ENCODE measurements around the gene TOMM34.
A peak's percentile ranks its signal among the peaks of the same experiment; 100 is the strongest.

Gene TOMM34

DNA sequence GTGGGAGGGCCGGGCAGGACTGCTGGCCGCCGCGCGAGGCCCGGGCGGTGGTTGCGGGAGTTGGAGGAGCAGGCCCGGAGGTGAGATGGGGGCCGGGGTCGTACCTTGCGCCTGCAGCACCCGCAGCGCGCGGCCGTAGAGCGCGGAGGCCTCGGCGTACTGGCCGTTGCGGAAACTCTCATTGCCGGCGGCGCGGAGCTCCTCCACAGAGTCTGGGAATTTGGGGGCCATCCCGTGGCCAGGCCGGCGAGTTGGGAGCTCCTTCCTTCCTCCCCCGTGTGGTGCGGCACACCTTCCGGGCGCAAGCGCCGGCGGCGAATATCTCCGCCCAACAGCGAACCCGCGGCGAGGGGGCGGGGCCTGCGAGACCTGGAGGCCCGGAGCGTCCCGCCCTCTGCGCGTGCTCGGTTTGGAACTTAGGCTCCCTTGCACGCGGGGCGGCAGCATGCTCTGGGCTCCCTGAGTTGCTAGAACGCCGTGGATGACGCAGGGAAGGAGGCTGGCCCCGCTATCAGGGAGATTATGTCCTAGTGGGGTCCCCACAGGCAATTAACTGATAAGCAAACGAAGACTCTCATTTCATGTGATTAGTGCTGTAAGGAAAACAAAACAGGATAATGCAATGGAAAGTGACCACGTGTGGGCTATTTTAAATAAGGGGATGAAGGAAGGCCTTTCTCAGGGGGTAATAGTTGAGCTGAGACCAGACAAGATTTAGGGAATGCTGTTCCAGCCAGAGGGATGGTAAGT is at the start of gene TOMM34:
TOMM34 (minus strand) TSS at position 295 of the 750 bp plus-strand sequence; CDS start at position 231, 64 bp downstream.
- Mint-ChIP-seq H3K4me1 (ENCODE audit: low read depth) (peaks cover 58% of the 10 kb centered on the region), H3K27me3 (ENCODE audit: low read depth) (no peaks in the 10 kb centered on the region), H3K36me3 (ENCODE audit: low read depth) (peaks cover 25% of the 10 kb centered on the region), H3K4me3 (peak within 1 kb of the TSS; percentile 99), H3K9me3 (no peaks in the 10 kb centered on the region), H3K27ac (peak within 1 kb of the TSS; percentile 98)

DNA sequence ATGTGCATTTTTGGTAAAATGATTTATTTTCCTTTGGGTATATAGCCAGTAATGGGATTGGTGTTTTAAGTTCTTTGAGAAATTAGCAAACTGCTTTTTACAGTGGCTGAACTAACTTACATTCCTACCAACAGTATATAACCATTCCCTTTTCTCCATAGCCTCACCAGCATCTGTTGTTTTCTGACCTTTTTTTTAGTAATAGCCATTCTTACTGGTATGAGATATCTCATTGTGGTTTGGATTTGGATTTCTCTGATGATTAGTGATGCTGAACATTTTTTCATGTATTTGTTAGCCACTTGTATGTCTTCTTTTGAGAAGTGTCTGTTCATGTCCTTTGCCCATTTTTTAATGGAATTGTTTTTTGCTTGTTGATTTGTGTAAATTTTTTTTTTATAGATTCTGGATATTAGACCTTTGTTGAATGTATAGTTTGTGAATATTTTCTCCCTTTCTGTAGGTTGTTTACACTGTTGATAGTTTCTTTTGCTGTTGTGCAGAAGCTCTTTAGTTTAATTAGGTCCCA is 48.4 kb upstream of the TOMM34 start:
- Mint-ChIP-seq H3K36me3 (ENCODE audit: low read depth) (peaks cover 36% of the 10 kb centered on the region), H3K4me3 (no peak overlapping the region), H3K9me3 (no peaks in the 10 kb centered on the region), H3K27me3 (ENCODE audit: low read depth) (no peaks in the 10 kb centered on the region), H3K27ac (no peak overlapping the region), H3K4me1 (ENCODE audit: low read depth) (peaks cover 24% of the 10 kb centered on the region)

GRCh38 chr20:44997668-44998067 is 37.5 kb upstream of the TOMM34 start:
- Mint-ChIP-seq H3K4me1 (ENCODE audit: low read depth) (peaks cover 29% of the 10 kb centered on the region), H3K4me3 (no peak overlapping the region), H3K36me3 (ENCODE audit: low read depth) (peaks cover 69% of the 10 kb centered on the region), H3K27me3 (ENCODE audit: low read depth) (no peaks in the 10 kb centered on the region), H3K9me3 (no peaks in the 10 kb centered on the region), H3K27ac (peak overlapping the region; percentile 22)

DNA sequence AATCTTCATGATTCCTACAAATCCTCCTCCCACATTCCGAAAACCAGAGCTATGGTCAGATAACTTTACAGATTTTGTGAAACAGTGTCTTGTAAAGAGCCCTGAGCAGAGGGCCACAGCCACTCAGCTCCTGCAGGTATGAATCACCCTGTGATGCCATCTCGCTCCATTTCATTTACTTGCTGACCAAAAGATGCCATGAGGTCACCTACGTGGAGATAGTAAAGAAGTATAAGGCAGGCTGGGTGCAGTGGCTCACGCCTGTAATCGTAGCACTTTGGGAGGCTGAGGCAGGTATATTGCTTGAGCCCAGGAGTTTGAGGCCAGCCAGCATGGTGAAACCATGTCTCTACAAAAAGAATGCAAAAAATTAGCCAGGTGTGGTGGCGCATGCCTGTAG is 37.0 kb upstream of the TOMM34 start:
- Mint-ChIP-seq H3K4me1 (ENCODE audit: low read depth) (peaks cover 29% of the 10 kb centered on the region), H3K36me3 (ENCODE audit: low read depth) (peaks cover 67% of the 10 kb centered on the region), H3K27ac (no peak overlapping the region), H3K4me3 (no peak overlapping the region), H3K9me3 (no peaks in the 10 kb centered on the region), H3K27me3 (ENCODE audit: low read depth) (no peaks in the 10 kb centered on the region)

DNA sequence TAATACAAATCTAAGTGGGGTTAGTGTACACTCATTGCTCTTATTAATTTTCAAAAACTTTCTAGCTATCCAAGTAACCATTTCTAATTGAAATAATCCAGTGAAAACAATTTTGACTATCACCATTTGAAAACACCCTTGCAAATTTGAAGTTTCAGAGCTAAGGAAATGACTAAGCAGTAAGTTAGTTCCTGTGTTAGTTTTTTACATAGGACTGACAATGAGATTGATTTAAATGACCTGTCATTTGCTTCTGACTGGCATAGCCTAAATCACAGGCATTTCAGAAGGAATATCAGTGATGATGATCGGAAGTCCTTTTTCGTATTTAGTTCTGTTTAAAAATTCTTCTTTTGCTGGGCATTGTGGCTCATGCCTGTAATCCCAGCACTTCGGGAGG is 33.1 kb upstream of the TOMM34 start:
- peak overlapping the region; percentile 77 for H3K4me3 Mint-ChIP-seq

DNA sequence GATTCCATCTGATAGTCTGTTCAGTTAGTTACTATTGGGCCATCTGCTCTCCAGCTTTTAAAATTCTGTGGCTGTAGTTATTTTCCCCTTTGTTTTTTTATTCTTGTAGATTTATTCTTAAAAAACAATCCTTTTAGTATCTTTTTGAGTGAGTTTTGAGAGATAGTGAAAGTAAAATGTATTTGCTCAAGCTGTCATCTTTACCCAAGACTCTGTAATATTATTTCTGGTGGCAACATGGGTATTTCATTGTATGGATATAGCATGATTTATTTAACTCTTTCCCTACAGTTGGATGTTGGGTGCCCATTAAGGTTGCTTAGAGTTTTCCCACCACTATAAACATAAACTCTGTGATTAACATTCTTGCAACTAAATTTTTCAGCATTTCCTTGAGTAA is 30.8 kb upstream of the TOMM34 start:
- Mint-ChIP-seq H3K36me3 (ENCODE audit: low read depth) (peaks cover 49% of the 10 kb centered on the region), H3K4me1 (ENCODE audit: low read depth) (peaks cover 55% of the 10 kb centered on the region), H3K4me3 (peak overlapping the region; percentile 77), H3K9me3 (no peaks in the 10 kb centered on the region), H3K27ac (peak overlapping the region; percentile 90), H3K27me3 (ENCODE audit: low read depth) (no peaks in the 10 kb centered on the region)

More for the DNA sequence above, 33.1 kb upstream of the TOMM34 start:
- H3K4me1 Mint-ChIP-seq (ENCODE audit: low read depth): peaks cover 51% of the 10 kb centered on the region
- H3K9me3 Mint-ChIP-seq: no peaks in the 10 kb centered on the region
- peak overlapping the region; percentile 84 for H3K27ac Mint-ChIP-seq
- no peaks in the 10 kb centered on the region for H3K27me3 Mint-ChIP-seq (ENCODE audit: low read depth)
- peaks cover 62% of the 10 kb centered on the region for H3K36me3 Mint-ChIP-seq (ENCODE audit: low read depth)

DNA sequence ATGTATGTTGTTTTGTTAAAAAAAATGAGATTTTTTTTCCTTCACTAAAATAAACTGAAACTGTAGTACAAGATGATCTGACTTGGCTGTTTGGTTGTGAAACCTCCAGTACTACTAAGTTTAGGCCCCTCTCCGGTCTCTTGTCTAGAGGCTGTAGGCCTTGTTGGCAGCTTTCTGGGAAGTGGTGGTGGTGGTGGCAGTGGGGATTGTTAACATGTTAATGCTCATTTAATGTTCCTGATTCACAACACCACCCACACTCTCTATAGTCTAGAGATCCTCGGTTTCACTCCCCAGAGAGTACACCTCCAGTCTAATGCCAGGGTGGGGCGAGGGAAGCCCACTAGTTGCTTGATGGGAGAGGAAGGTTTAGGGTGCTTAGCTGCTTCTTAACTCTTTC is 30.2 kb upstream of the TOMM34 start:
- Mint-ChIP-seq H3K4me3 (peak overlapping the region; percentile 77), H3K36me3 (ENCODE audit: low read depth) (peaks cover 51% of the 10 kb centered on the region)

GRCh38 chr20:44988631-44989171 is 28.5 kb upstream of the TOMM34 start:
- Mint-ChIP-seq H3K36me3 (ENCODE audit: low read depth) (peaks cover 44% of the 10 kb centered on the region), H3K4me3 (no peak overlapping the region), H3K27ac (no peak overlapping the region), H3K4me1 (ENCODE audit: low read depth) (peaks cover 51% of the 10 kb centered on the region), H3K9me3 (no peaks in the 10 kb centered on the region), H3K27me3 (ENCODE audit: low read depth) (no peaks in the 10 kb centered on the region)

More for the DNA sequence above, 30.2 kb upstream of the TOMM34 start:
- Mint-ChIP-seq H3K9me3 (no peaks in the 10 kb centered on the region), H3K4me1 (ENCODE audit: low read depth) (peaks cover 57% of the 10 kb centered on the region), H3K27me3 (ENCODE audit: low read depth) (no peaks in the 10 kb centered on the region), H3K27ac (peak overlapping the region; percentile 90)

- Mint-ChIP-seq H3K36me3 (ENCODE audit: low read depth) (peaks cover 53% of the 10 kb centered on the region), H3K27me3 (ENCODE audit: low read depth) (no peaks in the 10 kb centered on the region), H3K9me3 (no peaks in the 10 kb centered on the region)
These were observed 23.0 kb upstream of the TOMM34 start for GRCh38 chr20:44983093-44983674.

GRCh38 chr20:44981736-44982406 is 21.7 kb upstream of the TOMM34 start:
- Mint-ChIP-seq H3K4me1 (ENCODE audit: low read depth) (peaks cover 52% of the 10 kb centered on the region), H3K4me3 (no peak overlapping the region), H3K27ac (peak overlapping the region; percentile 31), H3K9me3 (no peaks in the 10 kb centered on the region), H3K27me3 (ENCODE audit: low read depth) (no peaks in the 10 kb centered on the region), H3K36me3 (ENCODE audit: low read depth) (peaks cover 65% of the 10 kb centered on the region)

More at GRCh38 chr20:44983093-44983674, 23.0 kb upstream of the TOMM34 start:
- H3K4me3 Mint-ChIP-seq: no peak overlapping the region
- H3K27ac Mint-ChIP-seq: peak overlapping the region; percentile 27
- H3K4me1 Mint-ChIP-seq (ENCODE audit: low read depth): peaks cover 41% of the 10 kb centered on the region

- peaks cover 76% of the 10 kb centered on the region for H3K36me3 Mint-ChIP-seq (ENCODE audit: low read depth)
- no peaks in the 10 kb centered on the region for H3K9me3 Mint-ChIP-seq
- no peaks in the 10 kb centered on the region for H3K27me3 Mint-ChIP-seq (ENCODE audit: low read depth)
- H3K4me3 Mint-ChIP-seq: peak overlapping the region; percentile 80
- H3K4me1 Mint-ChIP-seq (ENCODE audit: low read depth): peaks cover 56% of the 10 kb centered on the region
- peak overlapping the region; percentile 97 for H3K27ac Mint-ChIP-seq
These were observed 19.0 kb upstream of the TOMM34 start for GRCh38 chr20:44979090-44979621.

DNA sequence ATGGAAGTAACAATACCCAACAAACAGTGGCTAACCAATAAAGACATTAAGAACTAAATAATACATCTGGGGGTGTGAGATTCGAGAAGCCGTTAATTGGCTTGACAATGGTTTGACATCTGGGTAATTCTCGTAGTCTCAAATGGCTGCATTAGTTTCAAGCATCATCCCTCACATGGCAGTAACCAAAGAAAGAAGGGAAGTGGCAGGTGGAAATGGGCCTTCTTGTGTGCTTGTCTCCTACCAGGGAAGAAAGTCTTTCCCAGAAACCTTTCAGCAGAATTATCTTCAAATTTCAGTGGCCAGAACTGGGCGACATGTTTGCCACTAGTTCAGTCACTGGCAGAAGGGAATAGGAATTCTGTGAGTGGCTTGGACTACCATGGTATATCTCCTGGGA is 16.5 kb upstream of the TOMM34 start:
- H3K36me3 Mint-ChIP-seq (ENCODE audit: low read depth): peaks cover 74% of the 10 kb centered on the region
- H3K4me3 Mint-ChIP-seq: no peak overlapping the region
- H3K9me3 Mint-ChIP-seq: no peaks in the 10 kb centered on the region
- no peaks in the 10 kb centered on the region for H3K27me3 Mint-ChIP-seq (ENCODE audit: low read depth)
- no peak overlapping the region for H3K27ac Mint-ChIP-seq
- H3K4me1 Mint-ChIP-seq (ENCODE audit: low read depth): peaks cover 59% of the 10 kb centered on the region

- Mint-ChIP-seq H3K9me3 (no peaks in the 10 kb centered on the region), H3K36me3 (ENCODE audit: low read depth) (peaks cover 64% of the 10 kb centered on the region), H3K4me3 (no peak overlapping the region), H3K27me3 (ENCODE audit: low read depth) (no peaks in the 10 kb centered on the region), H3K4me1 (ENCODE audit: low read depth) (peaks cover 68% of the 10 kb centered on the region), H3K27ac (peak overlapping the region; percentile 43)
These were observed 12.9 kb upstream of the TOMM34 start for GRCh38 chr20:44973053-44973452.

DNA sequence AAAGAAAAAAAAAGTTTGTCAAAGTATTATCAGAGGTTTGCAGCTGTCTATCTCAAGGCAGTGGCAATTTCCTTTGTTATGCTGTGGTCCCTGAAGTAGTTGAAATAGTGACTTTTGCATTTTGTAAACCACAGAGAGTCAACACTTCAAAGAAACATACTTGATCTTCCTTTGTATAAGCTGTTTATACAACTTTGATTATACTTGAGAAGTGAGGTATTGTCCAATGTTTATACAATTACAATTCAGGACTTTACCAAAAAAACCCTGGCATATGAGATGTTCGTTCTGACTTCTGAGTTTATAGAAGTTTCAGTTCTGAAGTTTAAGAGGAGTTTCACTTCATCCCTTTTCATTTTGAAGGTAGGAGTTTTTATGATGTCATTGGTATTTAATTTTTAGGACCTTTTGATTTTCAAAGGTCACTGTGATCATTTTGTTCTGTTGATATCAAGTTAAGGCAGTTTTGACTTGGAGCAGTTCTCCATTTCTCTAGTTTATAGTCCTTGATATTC is 10.1 kb upstream of the TOMM34 start:
- Mint-ChIP-seq H3K27me3 (ENCODE audit: low read depth) (no peaks in the 10 kb centered on the region), H3K4me1 (ENCODE audit: low read depth) (peaks cover 53% of the 10 kb centered on the region), H3K36me3 (ENCODE audit: low read depth) (peaks cover 51% of the 10 kb centered on the region), H3K4me3 (peak overlapping the region; percentile 79), H3K27ac (peak overlapping the region; percentile 91), H3K9me3 (no peaks in the 10 kb centered on the region)
